Measurements from ENCODE around the gene VCP.

GRCh38 chr9:35074791-35075190, 2.4 kb upstream of the VCP start:
- TF ChIP-seq CTCF (IDR thresholded peaks at IDR 0.05; ENCODE audit: low read length) (no peak), EZH2 (IDR thresholded peaks at IDR 0.05; ENCODE audit: borderline replicate concordance, low read length) (no peak)
